Retinal pigment epithelial cell (primary cell): ENCODE data around the gene GRIN3B.

Experiments used
- DNase-seq: peaks from one replicate; pipeline ENCODE4 v3.0.0-alpha.2; 2010; ENCODE audit warnings: low read depth
- H3K4me3 ChIP-seq: 2 replicates; pipeline ENCODE4 v1.5.1; 2011; ENCODE audit warnings: mild to moderate bottlenecking, low read length, control low read depth, moderate library complexity
- CTCF ChIP-seq: conservative IDR thresholded peaks from 2 replicates; pipeline ENCODE4 v1.5.1; 2011; ENCODE audit warnings: low read depth, low read length, control low read depth, inconsistent platforms

GRIN3B gene

GRCh38 chr19:1014161-1015060 lies 14.2 kb downstream of the GRIN3B start:
- H3K4me3 ChIP-seq = no peak overlapping the region
- no peak for DNase-seq
- no peak for TF ChIP-seq CTCF

GRCh38 chr19:1015061-1015781 lies 15.0 kb downstream of the GRIN3B start:
- no peak for TF ChIP-seq CTCF
- DNase-seq = no peak

GRCh38 chr19:1015782-1016646 lies 15.8 kb downstream of the GRIN3B start:
- TF ChIP-seq CTCF = no peak
- DNase-seq = no peak
- H3K4me3 ChIP-seq = no peak overlapping the region

More at GRCh38 chr19:1015061-1015781, 15.0 kb downstream of the GRIN3B start:
- H3K4me3 ChIP-seq = no peak overlapping the region

GRCh38 chr19:1016647-1017114 lies 16.5 kb downstream of the GRIN3B start:
- H3K4me3 ChIP-seq = no peak overlapping the region
- DNase-seq = peak; percentile 80
- no peak for TF ChIP-seq CTCF

GRCh38 chr19:1017115-1017905 lies 17.1 kb downstream of the GRIN3B start:
- no peak for TF ChIP-seq CTCF
- H3K4me3 ChIP-seq = no peak overlapping the region
- no peak for DNase-seq

- DNase-seq = no peak
- no peak overlapping the region for H3K4me3 ChIP-seq
Measured at GRCh38 chr19:1017906-1018305, 17.7 kb downstream of the GRIN3B start.

More at GRCh38 chr19:1017906-1018305, 17.7 kb downstream of the GRIN3B start:
- no peak for TF ChIP-seq CTCF
